OCI-LY7 (cell line): ENCODE data around the gene ZNF547.

ENCODE experiments used
- EZH2phosphoT487 ChIP-seq: fragments of 200-600 bp; sonication (generic); IDR thresholded peaks from 2 replicates; pipeline ENCODE4 v1.6.1; 2018; ENCODE audit warnings: low read depth, borderline replicate concordance, mild to moderate bottlenecking, mixed run types, antibody characterized with exemption, low read length, moderate library complexity, mixed read lengths
- TF ChIP-seq, protein P1 (sequence below): fragments of 200-600 bp; sonication (generic); conservative IDR thresholded peaks from 2 replicates; pipeline ENCODE4 v1.5.1; 2014; ENCODE audit warnings: mild to moderate bottlenecking, antibody characterized with exemption, low read length, moderate library complexity, mixed read lengths

DNA sequence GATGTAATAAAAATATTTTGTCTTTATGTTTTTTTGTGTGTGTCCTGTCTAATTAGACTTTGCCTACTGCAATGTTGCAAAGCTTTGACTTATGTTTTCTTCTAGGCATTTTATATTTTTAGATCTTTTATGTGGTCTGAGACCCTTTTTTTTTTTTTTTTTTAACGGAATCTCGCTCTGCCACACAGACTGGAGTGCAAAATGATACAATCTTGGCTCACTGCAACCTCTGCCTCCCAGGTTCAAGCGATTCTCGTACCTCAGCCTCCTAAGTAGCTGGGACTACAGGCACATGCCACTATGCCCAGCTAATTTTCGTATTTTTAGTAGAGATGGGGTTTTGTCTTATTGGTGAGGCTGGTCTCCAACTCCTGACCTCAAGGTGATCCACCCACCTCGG, 20.8 kb upstream of the ZNF547 start:
- TF ChIP-seq, protein P1, sequence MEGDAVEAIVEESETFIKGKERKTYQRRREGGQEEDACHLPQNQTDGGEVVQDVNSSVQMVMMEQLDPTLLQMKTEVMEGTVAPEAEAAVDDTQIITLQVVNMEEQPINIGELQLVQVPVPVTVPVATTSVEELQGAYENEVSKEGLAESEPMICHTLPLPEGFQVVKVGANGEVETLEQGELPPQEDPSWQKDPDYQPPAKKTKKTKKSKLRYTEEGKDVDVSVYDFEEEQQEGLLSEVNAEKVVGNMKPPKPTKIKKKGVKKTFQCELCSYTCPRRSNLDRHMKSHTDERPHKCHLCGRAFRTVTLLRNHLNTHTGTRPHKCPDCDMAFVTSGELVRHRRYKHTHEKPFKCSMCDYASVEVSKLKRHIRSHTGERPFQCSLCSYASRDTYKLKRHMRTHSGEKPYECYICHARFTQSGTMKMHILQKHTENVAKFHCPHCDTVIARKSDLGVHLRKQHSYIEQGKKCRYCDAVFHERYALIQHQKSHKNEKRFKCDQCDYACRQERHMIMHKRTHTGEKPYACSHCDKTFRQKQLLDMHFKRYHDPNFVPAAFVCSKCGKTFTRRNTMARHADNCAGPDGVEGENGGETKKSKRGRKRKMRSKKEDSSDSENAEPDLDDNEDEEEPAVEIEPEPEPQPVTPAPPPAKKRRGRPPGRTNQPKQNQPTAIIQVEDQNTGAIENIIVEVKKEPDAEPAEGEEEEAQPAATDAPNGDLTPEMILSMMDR = no peak
- no peak for TF ChIP-seq EZH2phosphoT487
